Erythroblast (primary cell): Measurements from ENCODE around the gene RDH11.

Source experiments
- GATA1 ChIP-seq: IDR thresholded peaks from 2 replicates; pipeline ENCODE4 v1.6.1; 2011; ENCODE audit warnings: low read depth, mild to moderate bottlenecking, control low read depth, low read length, moderate library complexity
- POLR2A ChIP-seq: IDR thresholded peaks from 2 replicates; pipeline ENCODE4 v1.6.1; 2011; ENCODE audit warnings: mild to moderate bottlenecking, low read length

DNA sequence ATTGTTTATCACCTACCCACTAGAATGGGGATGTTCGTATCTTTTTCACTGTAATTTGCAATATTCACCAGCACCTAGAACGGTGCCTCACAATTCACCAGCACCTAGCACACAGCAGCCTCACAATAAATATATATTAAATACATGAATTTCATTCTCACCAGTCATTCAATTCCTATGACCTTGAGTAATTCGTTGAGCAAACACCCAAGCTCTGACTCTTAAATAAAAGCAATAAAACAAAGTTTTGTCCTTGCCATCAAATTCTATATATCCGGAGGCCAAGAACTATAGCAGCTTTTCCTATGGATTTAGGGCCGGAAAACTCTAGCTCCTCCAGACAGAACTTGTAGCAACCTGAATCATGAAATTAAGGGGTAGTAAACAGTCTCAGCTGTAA, 22.1 kb downstream of the RDH11 start:
- TF ChIP-seq POLR2A (no peak), GATA1 (no peak)
